Stimulated activated CD4-positive, alpha-beta T cell treated with anti-CD3 and anti-CD28 coated beads, Interleukin-1b, Interleukin-23, amount 100 ng/mL, for 24 hours (primary cell): ENCODE results near the gene PLXNA2.

Source experiments
- DNase-seq, 4 experiments: peaks; one replicate each; pipeline ENCODE4 v3.0.0-alpha.2; 2020; ENCODE audit warnings: low read depth in 4 of 4, low spot score in 1 of 4

Gene PLXNA2

GRCh38 chr1:208078752-208079151 is 165.4 kb downstream of the PLXNA2 start:
- DNase-seq = no peak

GRCh38 chr1:208077232-208078075 is 166.7 kb downstream of the PLXNA2 start:
- no peak for DNase-seq

GRCh38 chr1:208074353-208074752 is 169.8 kb downstream of the PLXNA2 start:
- DNase-seq = no peak

GRCh38 chr1:208071435-208072031 is 172.7 kb downstream of the PLXNA2 start:
- no peak for DNase-seq

GRCh38 chr1:208069908-208070307 is 174.3 kb downstream of the PLXNA2 start:
- DNase-seq = no peak

GRCh38 chr1:208069317-208069716 is 174.9 kb downstream of the PLXNA2 start:
- no peak for DNase-seq

GRCh38 chr1:208068908-208069307 is 175.3 kb downstream of the PLXNA2 start:
- no peak for DNase-seq

- no peak for DNase-seq
These were observed 175.8 kb downstream of the PLXNA2 start for GRCh38 chr1:208068407-208068806.

GRCh38 chr1:208066583-208066982 is 177.6 kb downstream of the PLXNA2 start:
- no peak for DNase-seq

GRCh38 chr1:208065862-208066261 is 178.3 kb downstream of the PLXNA2 start:
- DNase-seq = no peak

GRCh38 chr1:208061632-208062031 is 182.6 kb downstream of the PLXNA2 start:
- no peak for DNase-seq

GRCh38 chr1:208061118-208061517 is 183.1 kb downstream of the PLXNA2 start:
- DNase-seq = no peak

- DNase-seq = no peak
These were observed 183.8 kb downstream of the PLXNA2 start for GRCh38 chr1:208060215-208060869.

GRCh38 chr1:208059409-208060001 is 184.7 kb downstream of the PLXNA2 start:
- DNase-seq = no peak

- no peak for DNase-seq
These were observed 185.4 kb downstream of the PLXNA2 start for GRCh38 chr1:208058756-208059155.

- DNase-seq = no peak
These were observed 185.9 kb downstream of the PLXNA2 start for GRCh38 chr1:208058267-208058666.

GRCh38 chr1:208057056-208057455 is 187.1 kb downstream of the PLXNA2 start:
- DNase-seq = no peak

- no peak for DNase-seq
These were observed 188.6 kb downstream of the PLXNA2 start for GRCh38 chr1:208055535-208055934.

- no peak for DNase-seq
These were observed 189.2 kb downstream of the PLXNA2 start for GRCh38 chr1:208054911-208055379.

GRCh38 chr1:208054485-208054884 is 189.7 kb downstream of the PLXNA2 start:
- no peak for DNase-seq

- DNase-seq = no peak
These were observed 190.5 kb downstream of the PLXNA2 start for GRCh38 chr1:208053661-208054060.
